GM18519 (cell line): ENCODE results near the gene CNTNAP4.

Experiments
- ATAC-seq: cut with Tn5 transposase; IDR thresholded peaks from one replicate; pipeline ENCODE4 v1.9.1; 2021; ENCODE audit warnings: mild to moderate bottlenecking, moderate library complexity; ENCODE audit not compliant: unreplicated experiment, low FRiP score

The CNTNAP4 gene

GRCh38 chr16:76484020-76484419 is 206.8 kb downstream of the CNTNAP4 start:
- no peak for ATAC-seq

DNA sequence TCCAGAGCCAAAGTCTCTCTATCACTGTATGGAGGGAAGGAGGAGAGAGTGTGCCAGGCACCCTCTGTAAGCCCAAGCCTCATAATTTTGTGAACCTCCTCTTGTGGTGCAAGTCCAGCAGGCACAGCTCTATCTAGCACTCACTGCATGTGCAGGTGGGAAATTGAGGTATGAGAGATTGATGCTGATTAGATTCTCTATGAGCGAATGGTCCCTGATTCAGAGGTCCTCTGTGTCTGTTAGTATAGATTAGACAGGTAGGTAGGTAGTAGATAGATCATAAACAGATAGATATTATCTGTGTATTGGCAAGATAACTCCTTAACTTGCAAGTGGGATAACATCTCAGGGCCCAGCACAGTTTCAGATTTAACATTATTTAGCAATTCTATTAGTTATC is 209.5 kb downstream of the CNTNAP4 start:
- ATAC-seq = no peak

GRCh38 chr16:76487411-76488064 is 210.3 kb downstream of the CNTNAP4 start:
- no peak for ATAC-seq

DNA sequence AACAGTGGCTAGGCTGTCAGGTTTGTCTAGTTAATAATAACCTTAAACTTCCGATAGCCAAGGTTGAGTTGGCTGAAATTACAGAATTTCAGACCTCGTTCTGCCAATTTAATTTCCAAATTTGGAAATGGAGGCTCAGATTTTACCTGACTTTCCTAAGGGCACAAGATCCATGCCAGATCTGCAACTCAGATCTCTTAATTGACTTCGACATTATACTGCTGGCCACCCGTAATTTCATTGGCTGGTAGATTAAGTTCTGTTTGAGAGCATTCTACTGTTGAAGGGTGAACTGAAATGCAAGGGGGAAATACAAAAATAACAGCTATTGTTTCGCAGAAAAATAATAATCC is 210.8 kb downstream of the CNTNAP4 start:
- no peak for ATAC-seq

DNA sequence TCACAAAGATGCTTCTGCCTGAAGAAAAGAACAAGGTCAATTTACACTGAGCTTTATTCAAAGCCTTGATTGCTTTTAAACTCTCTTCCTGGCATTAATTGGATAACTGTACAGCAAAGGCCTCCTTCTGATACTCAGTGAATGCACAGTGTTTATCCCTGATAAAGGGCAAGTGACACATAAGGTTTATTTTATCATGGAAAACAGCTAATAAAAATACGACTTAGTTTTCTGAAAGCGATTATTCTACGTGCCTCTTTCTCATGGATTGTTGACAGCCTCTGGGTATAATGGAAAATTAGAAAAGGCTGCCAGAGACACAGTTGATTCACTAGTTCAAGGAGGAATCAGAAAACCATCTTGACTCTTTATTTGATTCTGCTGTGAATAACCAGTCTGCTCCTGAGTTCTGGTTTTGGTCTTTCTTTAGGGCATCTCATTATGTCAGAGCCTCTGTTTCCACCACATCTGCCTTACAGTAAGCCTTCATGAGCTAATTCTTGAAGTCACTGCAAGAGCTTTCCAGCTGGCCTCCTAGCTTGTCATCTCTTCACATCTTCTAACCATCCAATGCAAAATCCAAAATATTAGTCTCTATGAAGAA is 212.9 kb downstream of the CNTNAP4 start:
- no peak for ATAC-seq

DNA sequence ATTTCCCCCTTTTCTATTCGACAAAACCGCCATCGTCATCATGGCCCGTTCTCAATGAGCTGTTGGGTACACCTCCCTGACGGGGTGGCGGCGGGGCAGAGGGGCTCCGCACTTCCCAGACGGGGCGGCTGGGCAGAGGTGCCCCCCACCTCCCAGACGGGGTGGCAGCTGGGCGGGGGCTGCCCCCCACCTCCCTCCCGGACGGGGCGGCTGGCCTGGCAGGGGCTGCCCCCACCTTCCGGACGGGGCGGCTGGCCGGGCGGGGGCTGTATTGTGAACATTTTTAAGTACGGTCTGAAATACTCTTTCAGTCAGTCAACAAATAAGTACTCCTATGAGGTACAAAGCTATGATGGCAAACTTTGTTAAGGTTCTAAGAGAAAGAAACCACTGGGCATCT is 222.8 kb downstream of the CNTNAP4 start:
- no peak for ATAC-seq

GRCh38 chr16:76502063-76502462 is 224.9 kb downstream of the CNTNAP4 start:
- ATAC-seq = no peak

- ATAC-seq = no peak
These were observed 225.4 kb downstream of the CNTNAP4 start for GRCh38 chr16:76502555-76502954.

DNA sequence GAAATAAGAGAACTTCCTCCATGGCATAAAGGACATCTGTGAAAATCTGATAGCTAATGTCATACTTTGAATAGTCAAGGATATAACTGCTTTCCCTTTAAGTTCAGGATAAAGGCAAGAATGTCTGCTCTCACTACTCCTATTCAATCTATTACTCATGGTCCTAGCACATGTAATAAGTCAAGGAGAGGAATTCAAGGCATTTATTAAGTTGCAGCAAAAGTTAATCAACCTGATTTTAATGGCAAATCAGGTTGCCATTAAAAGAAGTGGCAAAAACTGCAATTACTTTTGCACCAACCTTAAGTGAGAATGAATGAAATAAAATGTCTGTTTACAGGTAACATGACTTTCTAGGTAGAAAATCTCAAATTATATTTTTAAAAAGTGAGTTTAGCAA is 225.9 kb downstream of the CNTNAP4 start:
- no peak for ATAC-seq

DNA sequence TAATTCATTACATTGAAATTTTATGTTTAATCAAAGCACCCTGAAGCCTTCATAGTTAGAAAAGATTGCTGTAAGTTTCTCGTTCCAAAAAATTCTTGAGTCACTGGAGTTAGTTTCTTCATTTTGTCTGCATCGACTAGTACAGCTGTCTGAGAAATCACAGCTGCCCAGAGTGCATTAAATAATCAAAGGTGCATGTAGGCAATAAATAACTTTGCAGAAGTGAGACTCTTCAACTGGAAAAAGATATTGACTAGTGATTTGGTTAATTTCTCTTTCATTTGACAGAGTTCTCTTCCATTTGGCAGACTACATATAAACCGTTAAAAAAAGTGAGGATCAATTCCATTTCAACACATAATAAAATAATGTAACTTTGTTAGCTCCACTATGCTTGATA is 234.0 kb downstream of the CNTNAP4 start:
- no peak for ATAC-seq

- no peak for ATAC-seq
These were observed 241.6 kb downstream of the CNTNAP4 start for GRCh38 chr16:76518781-76519180.

GRCh38 chr16:76524356-76524755 is 247.2 kb downstream of the CNTNAP4 start:
- ATAC-seq = no peak

- ATAC-seq = no peak
These were observed 247.6 kb downstream of the CNTNAP4 start for GRCh38 chr16:76524769-76525168.

DNA sequence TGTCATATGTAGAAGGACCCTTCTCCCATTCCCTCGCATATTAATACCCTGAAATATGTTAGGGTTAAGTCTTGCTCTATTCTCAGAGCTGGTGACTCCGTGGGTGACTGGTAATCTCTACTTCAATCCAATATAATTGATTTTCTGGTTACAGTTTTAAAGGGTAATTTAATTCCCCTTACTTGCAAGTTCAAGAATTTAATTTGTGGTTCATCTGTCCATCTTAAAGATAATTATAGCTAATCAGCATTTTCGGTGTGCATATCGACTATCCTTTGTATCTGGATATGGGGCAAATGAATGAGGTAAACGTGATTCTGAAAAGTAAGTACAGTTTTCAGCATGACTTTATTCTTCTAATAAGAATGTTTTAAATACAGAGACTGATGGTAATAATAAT is 250.0 kb downstream of the CNTNAP4 start:
- ATAC-seq = no peak

DNA sequence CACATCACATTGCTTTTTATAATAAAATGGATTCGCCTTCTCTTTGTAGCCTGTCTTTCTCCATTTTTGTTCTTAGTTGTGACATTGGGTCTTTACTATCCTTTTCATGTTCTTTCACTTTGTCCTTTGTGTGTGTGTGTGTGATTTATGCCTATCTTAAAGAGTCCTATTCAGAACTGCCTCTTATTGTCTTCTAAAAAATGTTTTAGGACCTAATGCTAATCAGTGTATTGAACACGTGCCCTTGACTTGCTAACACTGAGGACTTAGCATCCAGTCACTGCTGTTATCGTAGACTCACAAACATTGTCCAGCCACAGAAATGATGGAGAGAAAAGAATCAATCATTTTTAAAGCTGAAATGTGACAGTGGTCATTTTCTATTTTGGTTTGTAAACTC is 251.9 kb downstream of the CNTNAP4 start:
- ATAC-seq = no peak

DNA sequence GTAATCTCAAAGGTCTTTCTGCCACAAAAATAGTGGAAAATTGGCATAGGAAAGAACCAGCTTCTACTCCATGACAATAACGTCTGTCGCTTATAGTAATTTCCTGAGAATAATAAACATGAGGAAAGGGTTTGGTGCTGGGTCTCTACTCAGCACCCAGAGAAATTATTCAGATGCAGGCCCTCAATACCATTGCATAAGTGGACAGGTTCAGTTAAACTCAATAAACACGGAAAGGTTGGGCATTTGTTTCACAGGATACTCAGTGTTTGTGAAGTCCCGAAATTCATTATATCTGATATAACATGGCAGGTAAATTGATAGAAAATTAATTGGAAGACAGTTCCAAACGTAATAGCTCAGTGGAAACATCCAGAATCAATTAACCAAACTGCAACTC is 254.0 kb downstream of the CNTNAP4 start:
- no peak for ATAC-seq

GRCh38 chr16:76532188-76532973 is 255.2 kb downstream of the CNTNAP4 start:
- ATAC-seq = no peak

- ATAC-seq = no peak
These were observed 262.4 kb downstream of the CNTNAP4 start for GRCh38 chr16:76539609-76540008.

DNA sequence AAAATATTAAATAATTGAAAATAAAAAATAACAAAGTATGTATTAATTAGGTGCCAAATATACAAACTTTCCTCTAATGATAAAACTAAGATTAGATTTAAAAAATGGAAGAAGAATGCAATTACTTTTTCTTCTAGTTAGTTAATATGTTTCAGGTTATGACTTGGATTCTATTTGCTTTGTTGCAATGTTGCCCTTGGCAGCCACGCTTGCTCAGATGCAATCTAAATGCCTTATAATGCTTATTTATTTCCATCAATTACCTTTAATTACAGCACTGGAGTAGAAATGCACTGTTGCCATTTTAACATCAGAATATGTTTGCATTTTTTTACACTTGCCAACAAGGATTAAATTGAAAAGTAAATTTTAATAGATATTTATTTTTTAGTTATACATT is 263.9 kb downstream of the CNTNAP4 start:
- no peak for ATAC-seq

GRCh38 chr16:76565542-76565941 is 288.3 kb downstream of the CNTNAP4 start:
- ATAC-seq = no peak

DNA sequence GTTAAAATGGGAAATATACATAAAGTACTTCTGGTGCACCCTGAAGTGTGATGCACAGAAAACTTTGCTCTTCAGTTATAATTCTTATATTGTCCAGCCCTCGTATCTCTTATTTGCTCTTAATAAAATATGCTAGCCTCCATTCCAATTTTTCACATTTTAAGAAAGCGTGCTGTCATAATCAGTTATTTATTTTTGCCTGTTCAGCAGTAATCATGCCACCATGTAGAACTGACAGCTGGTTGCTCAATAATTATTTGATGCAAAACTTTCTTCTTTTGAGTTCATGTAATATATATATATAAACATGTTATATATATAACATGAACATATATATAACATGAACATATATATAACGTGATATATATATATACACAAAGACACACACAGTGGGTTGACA is 294.6 kb downstream of the CNTNAP4 start:
- ATAC-seq = no peak

- ATAC-seq = no peak
These were observed 296.1 kb downstream of the CNTNAP4 start for GRCh38 chr16:76573281-76573680.
